Suppressor macrophage treated with lipopolysaccharide for 1 hour (primary cell): ENCODE data around the gene CYP2A6.

Experiments
- DNase-seq, 3 donors: peaks; one replicate each; pipeline ENCODE4 v3.0.0-alpha.2; 2020 to 2022

Gene CYP2A6

DNA sequence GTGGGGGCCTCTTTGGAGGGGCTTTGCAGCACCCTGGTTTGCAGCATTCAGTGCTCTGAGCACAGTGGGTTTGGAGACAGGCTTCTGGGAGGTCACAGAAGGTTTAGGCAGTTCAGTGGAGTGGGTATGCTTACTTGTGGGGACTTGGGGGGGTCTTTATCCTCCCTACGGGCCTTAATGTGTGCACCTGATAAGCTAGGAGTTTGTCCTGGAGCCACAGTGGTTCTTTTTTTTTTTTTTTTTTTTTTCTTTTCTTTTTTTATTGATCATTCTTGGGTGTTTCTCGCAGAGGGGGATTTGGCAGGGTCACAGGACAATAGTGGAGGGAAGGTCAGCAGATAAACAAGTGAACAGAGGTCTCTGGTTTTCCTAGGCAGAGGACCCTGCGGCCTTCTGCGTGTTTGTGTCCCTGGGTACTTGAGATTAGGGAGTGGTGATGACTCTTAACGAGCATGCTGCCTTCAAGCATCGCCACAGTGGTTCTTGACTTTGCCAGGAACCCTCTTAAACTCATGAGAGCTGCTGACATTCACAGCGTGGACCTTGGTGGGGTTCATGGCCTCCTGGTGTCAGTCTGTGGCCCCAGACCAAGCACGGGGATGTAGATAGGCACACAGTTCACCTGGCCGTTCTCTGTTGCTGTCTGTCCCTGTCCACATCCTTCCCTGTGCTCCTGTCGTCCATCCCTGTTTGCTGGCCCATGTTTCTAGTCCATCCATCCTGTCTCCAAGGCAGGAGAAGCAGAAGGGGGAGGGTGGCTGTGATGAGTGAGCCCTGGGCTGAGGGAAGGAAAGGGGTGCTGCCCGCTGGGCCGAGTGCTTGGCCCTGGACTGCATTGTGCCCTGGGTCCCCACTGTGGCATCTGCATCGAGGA, 48.6 kb downstream of the CYP2A6 start:
- DNase-seq = no peak

DNA sequence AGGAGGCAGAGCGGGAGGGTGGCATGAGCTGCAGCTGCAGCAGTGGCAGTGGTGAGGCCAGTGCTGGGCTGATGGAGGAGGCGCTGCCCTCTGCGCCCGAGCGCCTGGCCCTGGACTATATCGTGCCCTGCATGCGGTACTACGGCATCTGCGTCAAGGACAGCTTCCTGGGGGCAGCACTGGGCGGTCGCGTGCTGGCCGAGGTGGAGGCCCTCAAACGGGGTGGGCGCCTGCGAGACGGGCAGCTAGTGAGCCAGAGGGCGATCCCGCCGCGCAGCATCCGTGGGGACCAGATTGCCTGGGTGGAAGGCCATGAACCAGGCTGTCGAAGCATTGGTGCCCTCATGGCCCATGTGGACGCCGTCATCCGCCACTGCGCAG, 49.3 kb downstream of the CYP2A6 start:
- DNase-seq = no peak

GRCh38 chr19:40800339-40800996, 49.8 kb downstream of the CYP2A6 start:
- no peak for DNase-seq

DNA sequence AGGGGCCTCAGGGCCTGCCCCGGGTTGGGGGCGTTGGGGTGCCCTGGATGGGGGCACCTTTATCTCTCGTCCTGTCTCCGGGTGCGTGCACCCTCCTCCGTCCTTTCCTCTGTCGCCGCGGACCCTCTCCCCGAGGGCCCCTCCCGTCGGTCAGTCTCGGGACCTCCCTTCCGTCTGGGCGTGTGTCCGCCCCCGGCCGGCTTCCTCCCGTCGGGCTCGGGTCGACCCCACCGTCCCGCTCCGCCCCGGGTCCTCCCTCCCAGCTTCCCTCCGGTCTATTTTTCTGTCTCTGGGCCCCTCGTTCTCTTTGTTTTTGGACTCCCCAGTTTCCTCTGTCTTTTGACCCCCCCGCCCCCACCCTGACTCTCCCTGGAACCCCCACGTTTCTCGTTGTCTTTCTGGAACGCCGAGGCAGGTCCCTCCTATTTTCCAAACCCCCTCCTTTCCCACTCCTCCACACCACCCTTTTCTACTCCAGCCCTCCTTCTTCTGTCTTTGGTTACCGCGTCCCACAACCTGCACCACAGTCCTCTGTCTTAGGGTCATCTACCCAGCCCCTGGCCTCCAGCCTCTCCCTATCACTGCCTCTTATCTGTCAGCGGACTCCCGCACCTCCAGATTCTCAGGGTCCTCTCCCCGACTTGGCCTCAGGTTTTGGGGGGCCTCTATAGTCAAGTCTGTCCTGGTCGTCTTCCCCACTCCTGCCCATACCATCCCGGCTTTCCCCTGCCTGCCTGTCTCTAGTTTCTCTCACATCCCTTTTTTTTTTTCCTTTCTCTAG, 50.5 kb downstream of the CYP2A6 start:
- peak; percentile 67 to 87 (median 72) for DNase-seq

GRCh38 chr19:40798683-40799557, 51.3 kb downstream of the CYP2A6 start, which contains the start of gene EGLN2:
Gene EGLN2 (plus strand): TSS chr19:40799191. CDS start chr19:40800573, 1,382 bp downstream.
- DNase-seq = peak; percentile 100

DNA sequence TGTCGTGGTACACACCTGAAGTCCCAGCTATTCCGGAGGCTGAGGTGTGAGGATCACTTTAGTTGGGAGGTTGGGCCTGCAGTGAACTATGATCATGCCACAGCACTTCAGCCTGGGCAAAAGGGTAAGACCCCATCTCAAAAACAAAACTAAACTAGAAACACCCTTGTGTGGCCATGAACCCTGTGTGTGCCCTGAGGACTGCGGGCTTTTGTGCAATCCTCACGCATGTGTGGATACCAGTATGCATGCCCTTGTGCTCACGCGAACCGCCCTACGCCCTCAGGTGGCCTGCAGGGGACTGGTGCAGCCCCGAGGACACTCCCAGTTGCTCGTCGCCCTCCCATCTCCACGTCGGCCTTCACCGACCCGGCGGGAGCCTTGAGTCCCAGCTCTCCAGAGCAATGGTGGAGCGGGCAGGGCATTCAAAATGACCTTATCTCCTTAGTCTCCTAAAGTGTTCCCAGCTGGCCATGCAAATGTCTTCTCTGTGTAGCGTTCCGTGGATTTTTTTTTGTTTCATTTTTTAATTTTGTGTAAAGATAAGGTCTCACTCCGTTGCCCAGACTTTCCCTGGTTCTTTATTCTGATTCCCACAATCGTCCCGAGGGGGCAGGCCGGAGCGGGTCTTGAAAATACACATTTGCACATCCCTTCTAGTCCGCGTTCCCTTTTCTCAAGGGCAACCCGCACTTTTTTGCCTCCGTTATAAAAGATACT, 52.1 kb downstream of the CYP2A6 start:
- peak; percentile 40 to 68 (median 60) for DNase-seq

DNA sequence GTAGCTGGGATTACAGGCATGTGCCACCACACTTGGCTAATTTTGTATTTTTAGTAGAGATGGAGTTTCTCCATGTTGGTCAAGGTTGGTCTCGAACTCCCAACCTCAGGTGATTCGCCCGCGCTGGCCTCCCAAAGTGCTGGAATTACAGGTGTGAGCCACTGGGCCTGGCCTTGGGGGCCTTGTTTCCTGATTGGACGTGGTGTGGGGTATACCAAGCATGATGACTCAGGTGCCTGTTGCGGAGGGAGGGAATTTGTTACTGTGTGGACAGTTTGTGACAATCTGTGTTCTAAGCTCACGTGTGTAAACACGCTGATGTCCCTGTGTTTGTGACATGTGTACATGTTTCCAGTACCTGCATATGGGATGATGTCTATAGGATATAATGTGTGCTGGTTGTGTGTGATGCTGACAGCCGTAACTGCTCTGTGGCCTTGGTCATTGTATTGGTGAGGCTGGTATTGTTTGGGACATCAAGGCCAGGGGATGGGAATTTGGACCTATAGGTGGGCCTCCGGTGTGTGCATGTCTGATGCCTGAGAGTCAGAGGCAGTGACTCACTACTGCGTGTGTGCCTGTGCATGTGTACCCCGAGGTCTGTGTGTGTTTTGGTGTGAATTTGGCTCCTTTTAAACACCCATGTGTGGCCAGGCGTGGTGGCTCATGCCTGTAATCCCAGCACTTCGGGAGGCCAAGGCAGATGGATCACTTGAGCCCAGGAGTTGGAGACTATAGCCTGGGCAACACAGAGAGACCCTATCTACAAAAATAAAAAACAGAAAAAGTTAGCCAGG, 52.9 kb downstream of the CYP2A6 start:
- no peak for DNase-seq
